ENCODE data around the gene GNAQ.
"Not testable (repeated sequence)": the region's sequence is repeated elsewhere in the genome, so short reads cannot be mapped to it uniquely, and the experiment has no call there.

GNAQ gene

GRCh38 chr9:77708064-77708815, 323.4 kb downstream of the GNAQ start:
- no peak for DNase-seq (ENCODE audit: low read depth in 2 of 3, low spot score in 2 of 3)

DNA sequence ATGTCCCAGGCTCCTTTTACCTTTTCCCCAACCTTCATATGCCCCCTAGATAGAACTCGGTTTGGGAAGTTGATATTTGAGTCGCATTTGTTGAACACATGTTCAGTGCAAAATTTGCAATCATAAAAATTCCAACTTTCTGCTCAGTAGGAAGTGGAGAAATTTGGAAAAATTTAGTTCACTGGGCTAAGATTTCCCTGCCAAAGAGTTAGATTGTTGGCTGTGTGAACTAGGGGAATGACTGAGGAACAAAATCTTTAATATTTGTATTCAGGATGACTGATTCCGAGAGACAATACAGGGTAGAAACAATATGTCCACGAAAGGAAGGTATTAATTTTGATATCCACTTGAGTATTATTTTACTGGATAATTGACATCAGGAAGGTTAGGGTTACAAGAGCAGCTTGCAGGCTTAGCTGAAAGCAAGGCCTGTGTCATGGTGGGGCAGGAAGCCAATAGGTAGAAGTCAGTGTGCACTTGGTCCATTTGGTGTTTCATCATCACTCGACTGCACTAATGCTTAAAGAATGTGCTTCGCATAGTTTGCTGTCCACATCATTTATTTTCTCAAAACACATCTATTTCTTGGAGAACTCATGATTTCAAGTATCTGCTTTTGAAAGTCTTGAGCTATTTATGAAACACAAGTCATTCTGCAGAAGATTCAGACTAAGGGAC, 324.1 kb downstream of the GNAQ start:
- no peak for DNase-seq (ENCODE audit: low read depth in 2 of 3, low spot score in 2 of 3)

GRCh38 chr9:77705636-77706035, 326.0 kb downstream of the GNAQ start:
- no peak for DNase-seq (ENCODE audit: low read depth in 2 of 3, low spot score in 2 of 3)

DNA sequence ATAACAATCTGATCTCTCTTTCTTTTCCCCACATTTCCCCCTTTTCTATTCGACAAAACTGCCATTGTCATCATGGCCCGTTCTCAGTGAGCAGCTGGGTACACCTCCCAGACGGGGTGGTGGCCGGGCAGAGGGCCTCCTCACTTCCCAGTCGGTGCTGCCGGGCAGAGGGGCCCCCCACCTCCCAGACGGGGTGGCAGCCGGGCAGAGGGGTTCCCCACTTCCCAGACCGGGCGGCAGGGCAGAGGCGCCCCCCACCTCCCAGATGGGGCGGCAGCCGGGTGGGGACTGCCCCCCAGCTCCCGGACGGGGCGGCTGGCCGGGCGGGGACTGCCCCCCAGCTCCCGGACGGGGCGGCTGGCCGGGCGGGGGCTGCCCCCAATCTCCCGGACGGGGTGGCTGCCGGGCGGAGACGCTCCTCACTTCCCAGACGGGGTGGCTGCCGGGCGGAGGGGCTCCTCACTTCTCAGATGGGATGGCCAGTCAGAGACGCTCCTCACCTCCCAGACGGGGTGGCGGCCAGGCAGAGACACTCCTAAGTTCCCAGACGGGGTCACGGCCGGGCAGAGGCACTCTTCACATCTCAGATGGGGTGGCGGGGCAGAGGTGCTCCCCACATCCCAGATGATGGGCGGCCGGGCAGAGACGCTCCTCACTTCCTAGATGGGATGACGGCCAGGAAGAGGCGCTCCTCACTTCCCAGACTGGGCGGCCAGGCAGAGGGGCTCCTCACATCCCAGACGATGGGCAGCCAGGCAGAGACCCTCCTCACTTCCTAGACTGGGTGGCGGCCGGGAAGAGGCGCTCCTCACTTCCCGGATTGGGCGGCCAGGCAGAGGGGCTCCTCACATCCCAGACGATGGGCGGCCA, 328.9 kb downstream of the GNAQ start:
- DNase-seq (ENCODE audit: low read depth in 2 of 3, low spot score in 2 of 3), result not testable (repeated sequence)

GRCh38 chr9:77697238-77697984, 334.2 kb downstream of the GNAQ start:
- DNase-seq (ENCODE audit: low read depth in 2 of 3, low spot score in 2 of 3), result no peak

DNA sequence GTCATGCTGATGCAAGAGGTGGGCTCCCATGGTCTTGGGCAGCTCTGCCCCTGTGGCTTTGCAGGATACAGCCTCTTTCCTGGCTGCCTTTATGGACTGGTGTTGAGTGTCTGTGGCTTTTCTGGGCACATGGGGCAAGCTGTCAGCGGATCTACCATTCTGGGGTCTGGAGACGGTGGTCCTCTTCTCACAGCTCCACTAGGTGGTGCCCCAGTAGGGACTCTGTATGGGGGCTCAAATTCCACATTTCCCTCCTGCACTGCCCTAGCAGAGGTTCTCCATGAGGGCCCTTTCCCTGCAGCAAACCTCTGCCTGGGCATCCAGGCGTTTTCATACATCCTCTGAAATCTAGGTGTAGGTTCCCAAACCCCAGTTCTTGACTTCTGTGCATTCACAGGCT, 340.9 kb downstream of the GNAQ start:
- DNase-seq (ENCODE audit: low read depth in 2 of 3, low spot score in 2 of 3), result not testable (repeated sequence)

GRCh38 chr9:77690119-77690518, 341.5 kb downstream of the GNAQ start:
- not testable (repeated sequence) for DNase-seq (ENCODE audit: low read depth in 2 of 3, low spot score in 2 of 3)

DNA sequence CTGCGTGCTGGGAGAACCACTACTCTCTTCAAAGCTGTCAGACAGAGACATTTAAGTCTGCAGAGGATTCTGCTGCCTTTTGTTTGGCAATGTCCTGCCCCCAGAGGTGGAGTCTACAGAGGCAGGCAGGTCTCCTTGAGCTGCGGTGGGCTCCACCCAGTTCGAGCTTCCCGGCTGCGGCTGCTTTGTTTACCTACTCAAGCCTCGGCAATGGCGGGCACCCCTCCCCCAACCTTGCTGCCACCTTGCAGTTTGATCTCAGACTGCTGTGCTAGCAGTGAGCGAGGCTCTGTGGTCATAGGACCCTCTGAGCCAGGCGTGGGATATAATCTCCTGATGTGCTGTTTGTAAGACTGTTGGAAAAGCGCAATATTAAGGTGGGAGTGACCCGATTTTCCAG, 343.9 kb downstream of the GNAQ start:
- not testable (repeated sequence) for DNase-seq (ENCODE audit: low read depth in 2 of 3, low spot score in 2 of 3)

DNA sequence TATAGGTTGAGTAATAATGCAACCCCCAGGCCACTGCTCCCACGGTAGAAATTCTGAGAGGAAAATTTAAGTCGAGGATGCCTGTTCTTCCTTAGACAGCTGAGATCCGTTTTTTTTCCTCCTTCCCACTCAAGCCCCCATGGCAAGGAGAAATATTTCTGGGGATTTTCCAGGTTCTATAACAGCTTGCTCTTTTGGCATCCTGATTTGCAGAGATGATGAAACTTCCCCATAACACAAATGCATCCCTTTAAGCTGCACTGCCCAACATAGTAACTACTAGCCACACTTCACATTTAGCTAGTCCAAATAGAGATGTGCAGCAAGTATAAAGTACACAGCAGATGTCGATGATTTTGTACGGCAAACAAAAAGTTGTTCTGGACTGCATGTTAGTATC, 351.0 kb downstream of the GNAQ start:
- DNase-seq (ENCODE audit: low read depth in 2 of 3, low spot score in 2 of 3), result no peak

DNA sequence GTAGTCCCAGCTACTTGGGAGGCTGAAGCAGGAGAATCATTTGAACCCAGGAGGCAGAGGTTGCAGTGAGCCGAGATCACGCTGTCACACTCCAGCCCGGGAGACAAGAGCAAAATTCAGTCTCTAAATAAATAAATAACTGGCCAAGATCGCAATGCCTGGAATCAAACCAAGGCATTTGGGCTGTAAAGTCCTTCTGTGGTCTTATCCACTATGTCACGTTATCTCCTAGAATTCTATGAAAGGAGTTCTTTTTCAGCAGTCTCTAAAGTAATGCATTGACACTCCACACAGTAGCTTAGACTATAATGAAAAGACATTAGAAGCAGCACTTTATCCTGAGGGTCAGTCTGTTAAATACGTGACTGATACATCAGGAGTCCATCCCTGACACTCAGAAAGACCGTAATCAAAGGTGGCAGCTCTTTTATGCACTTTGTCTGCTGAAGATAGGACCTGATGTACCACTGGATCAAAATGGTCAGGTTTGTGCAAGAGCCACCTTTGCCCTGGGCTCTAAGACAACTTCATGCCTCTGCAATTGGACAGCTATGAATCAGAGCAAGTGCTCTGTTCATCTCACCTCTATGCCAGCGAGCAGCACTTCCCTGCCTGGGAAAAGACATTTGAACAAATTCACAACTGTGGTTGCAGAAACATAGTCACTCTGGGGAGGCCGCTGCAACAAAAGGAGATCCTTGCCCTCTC, 351.8 kb downstream of the GNAQ start:
- DNase-seq (ENCODE audit: low read depth in 2 of 3, low spot score in 2 of 3), result no peak

DNA sequence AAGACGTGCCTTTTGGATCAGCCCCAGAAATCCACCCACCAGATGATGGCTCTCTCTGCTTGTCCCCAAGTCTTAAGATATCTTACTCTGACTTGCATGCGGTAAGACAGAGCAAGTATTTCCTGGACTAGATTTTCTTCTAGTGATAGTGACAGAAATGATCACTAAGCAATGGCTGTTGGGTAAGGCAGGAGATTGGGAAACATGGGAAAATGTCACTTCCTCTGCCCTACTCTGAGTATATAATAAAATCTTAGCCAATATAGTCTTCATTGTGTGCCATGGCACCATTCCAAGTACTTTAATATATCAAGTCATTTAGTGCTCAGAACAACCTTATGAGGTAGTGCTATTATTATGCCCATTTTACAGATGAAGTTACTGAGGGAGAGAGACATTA, 352.5 kb downstream of the GNAQ start:
- no peak for DNase-seq (ENCODE audit: low read depth in 2 of 3, low spot score in 2 of 3)

DNA sequence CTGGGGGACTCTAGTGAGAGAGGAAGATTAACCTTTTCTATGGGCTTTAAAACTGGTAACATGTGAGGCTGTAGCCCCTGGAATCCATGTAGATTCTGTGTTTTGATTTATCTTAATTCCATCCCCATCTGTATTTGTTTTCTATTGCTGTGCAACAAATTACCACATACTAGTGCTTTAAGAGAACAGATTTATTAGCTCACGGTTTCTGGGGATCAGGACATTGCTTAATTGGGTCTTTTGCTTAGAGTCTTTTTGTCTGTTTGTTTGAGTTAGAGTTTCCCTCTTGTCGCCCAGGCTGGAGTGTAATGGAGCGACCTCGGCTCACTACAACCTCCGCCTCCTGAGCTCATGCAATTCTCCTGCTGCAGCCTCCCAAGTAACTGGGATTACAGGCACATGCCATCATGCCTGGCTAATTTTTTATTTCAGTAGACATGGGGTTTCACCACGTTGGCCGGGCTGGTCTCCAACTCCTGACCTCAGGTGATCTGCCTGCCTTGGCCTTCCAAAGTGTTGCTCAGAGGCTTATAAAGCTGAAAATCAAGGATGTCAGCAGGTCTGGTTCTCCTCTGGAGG, 353.6 kb downstream of the GNAQ start:
- no peak for DNase-seq (ENCODE audit: low read depth in 2 of 3, low spot score in 2 of 3)

DNA sequence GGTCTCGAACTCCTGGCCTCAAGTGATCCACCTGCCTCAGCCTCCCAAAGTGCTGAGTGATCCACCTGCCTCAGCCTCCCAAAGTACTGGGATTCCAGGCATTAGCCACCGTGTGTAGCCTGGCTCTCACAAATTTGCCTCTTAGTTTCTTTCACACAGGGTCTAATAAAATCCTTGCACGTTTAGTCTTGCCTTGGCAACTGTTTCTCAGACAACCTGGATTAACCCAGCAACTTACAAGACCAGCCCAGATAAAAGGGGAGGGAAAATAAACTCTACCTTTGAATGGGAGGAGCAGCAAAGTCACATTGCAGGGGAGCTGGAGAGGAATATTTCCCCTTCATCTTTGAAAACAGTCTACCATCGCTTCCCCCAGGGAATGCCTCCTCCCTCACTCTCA, 354.2 kb downstream of the GNAQ start:
- no peak for DNase-seq (ENCODE audit: low read depth in 2 of 3, low spot score in 2 of 3)

GRCh38 chr9:77673941-77674791, 357.4 kb downstream of the GNAQ start:
- DNase-seq (ENCODE audit: low read depth in 2 of 3, low spot score in 2 of 3), result no peak

GRCh38 chr9:77672183-77672582, 359.4 kb downstream of the GNAQ start:
- no peak for DNase-seq (ENCODE audit: low read depth in 2 of 3, low spot score in 2 of 3)

DNA sequence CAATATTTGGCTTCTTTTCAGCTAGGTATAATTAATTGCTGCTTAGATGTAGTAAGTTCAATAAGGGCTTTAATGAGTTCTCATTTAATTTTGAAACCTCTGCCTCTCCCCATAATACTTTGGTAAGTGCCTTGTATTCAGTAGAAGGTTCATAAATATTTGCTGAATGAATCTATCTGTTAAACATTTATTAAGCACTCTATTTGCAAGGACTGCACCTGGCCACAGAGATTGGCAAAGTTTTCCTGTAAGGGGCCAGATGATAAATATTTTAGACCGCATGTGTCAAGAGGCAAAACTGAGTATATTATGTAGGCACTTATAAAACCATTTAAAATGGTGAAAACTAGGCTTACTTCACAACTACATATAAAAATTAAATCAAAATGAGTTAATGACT, 364.5 kb downstream of the GNAQ start:
- DNase-seq (ENCODE audit: low read depth in 2 of 3, low spot score in 2 of 3), result no peak
